ENCODE data around the gene PHETA2.

The PHETA2 gene, protein sequence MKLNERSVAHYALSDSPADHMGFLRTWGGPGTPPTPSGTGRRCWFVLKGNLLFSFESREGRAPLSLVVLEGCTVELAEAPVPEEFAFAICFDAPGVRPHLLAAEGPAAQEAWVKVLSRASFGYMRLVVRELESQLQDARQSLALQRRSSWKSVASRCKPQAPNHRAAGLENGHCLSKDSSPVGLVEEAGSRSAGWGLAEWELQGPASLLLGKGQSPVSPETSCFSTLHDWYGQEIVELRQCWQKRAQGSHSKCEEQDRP

DNA sequence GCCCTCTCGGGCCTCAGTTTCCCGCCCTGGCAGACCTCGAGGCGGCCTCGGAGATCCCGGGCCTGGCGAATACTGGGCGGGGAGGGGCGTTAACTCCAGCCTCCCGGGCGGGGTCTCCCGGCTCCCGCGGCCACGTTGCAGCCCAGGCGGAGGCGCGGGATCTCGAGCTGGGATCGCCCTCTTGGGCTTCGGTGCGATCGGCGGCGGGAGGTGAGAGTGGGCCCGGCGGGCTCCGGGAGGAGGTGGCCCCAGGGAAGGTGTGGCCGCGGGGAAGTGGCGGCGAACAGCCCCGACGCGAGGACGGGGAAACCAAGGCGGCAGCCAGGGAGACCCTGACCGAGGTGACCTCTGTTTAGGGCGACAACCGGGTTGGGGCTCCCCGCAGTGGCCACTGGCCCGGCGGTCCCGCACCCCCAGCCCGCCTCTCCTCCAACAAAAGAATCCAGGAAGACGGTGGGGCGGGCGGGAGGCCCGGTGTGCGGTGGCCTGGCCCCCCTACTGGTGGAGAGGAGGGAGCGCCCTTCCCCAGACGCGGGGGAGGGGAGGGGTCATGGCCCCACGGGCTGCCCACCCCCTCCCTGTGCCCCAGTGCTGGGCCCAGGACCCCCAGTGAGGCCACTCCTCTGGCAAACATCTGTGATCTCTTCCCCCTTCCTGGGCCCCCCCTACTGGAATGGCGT lies at the start of gene PHETA2:
TSS of gene PHETA2 (plus strand) at position 117 of the 680 bp plus-strand sequence. CDS start 3,046 bp downstream, outside the sequence.
- DNase-seq = peak; percentile 43

DNA sequence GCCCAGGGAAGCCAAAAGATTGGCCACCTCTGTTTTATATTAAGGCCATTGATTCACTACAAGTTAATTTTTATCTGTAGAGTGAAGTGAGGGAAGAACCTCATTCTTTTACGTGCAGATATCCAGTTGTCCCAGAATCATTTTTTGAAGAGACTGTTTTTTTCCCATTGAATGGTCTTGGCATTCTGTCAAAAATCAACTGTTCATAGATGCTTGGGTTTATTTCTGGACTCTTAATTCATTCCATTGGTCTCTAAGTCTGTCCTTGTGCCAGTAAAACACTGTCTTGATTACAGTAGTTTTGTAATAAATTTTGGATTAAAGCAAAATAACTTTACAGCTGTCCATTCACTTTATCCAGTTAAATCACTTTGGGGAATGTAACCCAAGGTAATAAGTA lies 48.6 kb upstream of the PHETA2 start:
- DNase-seq = no peak

DNA sequence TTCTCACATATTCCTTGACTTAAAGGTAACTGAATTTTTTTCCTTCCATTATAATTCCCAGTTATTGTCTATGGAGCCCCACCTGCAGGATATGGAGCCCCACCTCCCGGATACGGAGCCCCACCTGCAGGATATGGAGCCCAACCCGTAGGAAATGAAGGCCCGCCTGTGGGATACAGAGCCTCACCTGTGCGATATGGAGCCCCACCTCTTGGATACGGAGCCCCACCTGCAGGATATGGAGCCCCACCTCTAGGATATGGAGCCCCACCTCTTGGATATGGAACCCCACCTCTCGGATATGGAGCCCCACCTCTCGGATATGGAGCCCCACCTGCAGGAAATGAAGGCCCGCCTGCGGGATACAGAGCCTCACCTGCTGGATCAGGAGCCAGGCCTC lies 47.3 kb upstream of the PHETA2 start:
- DNase-seq = no peak

DNA sequence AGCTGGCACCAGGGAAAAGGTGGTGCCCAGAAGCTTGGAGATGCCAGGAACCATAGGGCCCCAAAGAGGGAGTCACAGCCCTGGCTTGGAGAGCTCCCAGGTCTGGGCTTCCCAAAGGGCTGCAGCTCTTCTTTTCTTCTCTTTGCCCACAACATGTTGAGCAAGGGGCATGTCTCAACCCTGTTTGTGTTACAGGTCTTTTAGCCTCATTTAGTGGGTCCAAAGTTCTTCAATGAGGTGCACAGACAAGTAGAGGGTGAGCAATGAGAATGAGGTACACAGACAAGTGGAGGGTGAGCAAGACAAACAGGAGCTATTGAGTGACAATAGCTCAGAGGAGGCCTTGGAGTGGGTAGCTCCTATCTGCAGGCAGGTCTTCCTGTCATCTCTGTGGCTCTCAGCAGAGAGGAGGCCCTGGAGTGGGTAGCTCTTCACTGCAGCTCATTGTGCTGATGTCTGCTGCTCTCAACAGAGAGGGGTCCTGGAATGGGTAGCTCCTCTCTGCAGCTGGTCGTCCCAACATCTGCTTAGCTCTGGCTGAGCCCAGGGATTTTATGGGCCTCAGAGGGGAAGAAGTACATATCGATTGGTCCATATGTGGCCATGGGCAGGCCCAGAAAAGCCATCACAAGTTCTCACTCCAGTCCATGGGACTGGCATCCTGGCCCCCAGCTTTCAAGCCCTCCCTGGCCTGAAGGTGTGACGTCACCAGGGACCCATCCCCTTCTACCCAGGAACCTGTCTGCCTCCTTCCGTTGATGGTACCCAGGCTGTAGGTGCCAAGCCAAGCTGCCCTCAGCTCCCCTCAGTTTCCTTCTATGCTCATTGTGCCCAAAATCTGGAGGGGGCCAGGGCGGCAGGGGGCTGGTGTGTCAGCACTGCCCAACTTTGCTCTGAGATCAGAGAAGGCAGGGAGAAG lies 40.5 kb upstream of the PHETA2 start:
- DNase-seq = no peak

DNA sequence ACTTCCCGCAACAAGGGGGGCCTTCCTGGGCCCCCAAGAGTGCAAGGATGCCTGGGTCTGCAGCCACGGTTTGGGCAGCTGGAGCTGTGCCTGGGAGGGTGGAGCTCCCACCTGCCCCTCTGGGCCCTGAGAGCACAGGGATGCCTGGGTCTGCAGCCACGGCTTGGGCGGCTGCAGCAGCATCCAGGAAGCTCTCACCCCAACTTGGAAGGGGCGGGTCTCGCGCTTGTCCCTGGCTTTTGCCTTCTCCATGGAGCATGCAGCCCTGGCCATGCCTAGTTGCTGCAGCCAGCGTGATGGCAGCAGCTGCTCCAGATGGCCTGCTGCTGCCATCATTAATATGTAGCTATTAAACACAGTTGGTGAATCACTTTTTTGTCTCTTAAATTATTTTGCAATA lies 38.8 kb upstream of the PHETA2 start:
- no peak for DNase-seq

DNA sequence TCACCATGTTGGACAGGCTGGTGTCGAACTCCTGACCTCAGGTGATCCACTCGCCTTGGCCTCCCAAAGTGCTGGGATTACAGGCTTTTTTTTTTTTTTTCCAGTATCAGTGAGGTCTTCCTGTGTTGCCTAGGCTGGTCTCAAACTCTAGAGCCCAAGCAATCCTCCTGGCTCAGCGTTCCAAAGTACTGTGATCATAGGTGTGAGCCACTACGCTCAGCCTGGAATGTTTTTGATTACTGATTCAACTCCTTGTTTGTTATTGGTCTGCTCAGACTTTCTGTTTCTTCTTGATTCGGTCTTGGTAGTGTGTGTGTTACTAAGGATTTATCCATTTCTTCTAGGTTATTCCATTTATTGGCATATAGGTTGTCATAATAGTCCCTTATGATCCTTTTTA lies 34.8 kb upstream of the PHETA2 start:
- DNase-seq = no peak

DNA sequence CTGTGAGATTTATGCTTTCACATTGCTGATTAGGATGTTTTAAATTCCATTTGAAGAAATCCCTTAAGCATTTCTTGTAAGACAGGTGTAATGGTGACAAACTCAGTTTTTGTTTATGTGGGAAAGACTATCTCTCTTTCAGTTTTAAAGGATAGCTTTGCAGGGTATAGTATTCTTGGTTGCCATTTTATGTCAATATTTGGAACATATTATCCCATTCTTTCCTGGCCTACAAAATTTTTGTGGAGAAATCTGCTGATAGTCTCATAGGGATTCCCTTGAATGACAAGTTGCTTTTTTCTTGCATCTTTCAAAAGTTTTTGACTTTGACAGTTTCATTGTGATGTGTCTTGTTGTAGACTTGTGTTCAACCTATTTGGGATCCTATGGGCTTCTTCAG lies 32.3 kb upstream of the PHETA2 start:
- no peak for DNase-seq

DNA sequence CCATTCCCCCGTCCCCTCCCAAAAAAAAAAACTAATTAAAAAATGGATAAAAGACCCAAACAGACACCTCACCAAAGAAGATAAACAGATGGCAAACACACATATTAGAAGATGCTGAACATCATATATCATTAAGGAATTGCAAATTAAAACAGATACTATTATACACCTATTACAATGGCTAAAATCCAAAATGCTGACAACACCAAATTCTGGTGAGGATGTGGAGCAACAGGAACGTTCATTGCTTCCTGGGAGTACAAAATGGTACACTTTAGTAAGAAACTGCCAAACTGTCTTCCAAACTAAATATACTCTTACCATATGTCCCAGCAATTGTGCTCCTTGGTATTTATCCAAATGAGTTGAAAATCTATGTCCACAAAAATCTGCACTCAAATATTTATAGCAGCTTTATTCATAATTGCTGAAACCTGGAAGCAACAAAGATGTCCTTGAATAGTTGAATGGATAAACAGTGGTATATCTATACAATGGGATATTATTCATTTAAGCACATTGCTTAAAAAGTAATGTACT lies 23.3 kb upstream of the PHETA2 start:
- DNase-seq = no peak

DNA sequence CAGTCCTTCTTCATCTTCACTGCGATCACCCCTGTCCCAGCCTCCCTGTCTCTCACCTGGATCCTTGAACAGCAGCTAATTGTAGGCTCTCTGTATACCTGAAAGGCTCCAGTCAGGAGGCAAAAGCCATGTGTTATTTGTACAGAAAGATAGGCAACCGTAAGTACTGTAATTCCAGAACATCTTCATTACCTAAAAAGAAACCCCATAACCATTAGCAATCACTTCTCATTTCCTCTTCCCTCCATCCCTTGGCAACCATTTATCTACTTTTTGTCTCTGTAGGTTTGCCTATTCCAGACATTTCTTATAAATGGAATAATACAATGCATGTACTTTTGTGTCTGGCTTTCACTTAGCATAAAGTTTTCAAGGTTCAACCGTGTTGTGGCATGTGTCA lies 21.3 kb upstream of the PHETA2 start:
- DNase-seq = no peak

DNA sequence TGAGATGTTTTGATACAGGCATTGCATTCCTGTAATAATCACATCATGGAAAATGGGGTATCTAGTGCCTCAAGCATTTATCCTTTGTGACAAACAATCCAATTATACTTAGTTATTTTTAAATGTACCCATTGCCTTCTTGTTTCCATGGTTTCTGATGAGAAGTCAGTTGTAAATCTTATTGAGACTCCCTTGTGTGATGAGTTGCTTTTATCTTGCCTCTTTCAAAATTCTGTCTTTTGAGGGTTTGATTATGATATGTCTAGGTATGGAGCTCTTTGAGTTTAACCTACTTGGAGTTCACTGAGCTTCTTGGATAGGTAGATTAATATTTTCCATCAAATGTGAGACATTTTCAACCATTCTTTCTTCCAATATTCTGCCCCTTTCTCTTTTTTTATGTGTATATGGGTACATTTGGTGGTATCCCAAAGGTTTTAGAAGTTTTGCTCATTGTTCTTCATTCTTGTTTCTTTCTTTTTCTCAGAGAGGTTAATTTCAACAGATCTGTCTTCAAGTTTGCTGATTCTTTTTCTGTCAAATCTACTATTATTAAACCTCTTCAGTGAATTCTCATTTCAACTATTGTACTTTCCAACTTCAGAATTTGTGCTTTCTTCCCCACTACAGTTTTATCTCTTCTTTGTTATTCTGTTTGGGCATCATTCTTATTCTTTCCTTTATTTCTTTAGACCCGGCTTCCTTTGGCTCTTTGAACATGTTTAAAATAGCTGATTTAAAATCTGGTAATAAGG lies 17.1 kb upstream of the PHETA2 start:
- DNase-seq = no peak

DNA sequence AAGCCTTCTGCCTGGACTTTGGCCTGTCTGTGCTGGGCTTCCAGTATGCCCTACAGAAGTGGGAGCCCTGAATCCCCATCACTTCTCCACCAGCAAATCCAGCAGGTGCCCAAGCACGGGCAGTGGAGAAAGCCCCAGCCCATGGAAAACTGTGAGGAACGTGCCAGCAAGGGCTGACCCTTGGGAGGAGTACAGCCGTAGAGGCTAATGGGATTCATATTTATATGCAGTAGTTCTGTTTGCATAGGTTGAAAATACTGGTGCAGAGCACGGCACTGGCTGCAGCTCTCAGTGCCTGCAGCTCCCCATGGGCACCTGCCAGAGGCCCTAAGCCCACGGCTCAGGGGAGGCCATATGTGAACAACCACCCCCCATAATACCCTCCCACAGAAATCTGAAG lies 13.6 kb upstream of the PHETA2 start:
- DNase-seq = no peak

DNA sequence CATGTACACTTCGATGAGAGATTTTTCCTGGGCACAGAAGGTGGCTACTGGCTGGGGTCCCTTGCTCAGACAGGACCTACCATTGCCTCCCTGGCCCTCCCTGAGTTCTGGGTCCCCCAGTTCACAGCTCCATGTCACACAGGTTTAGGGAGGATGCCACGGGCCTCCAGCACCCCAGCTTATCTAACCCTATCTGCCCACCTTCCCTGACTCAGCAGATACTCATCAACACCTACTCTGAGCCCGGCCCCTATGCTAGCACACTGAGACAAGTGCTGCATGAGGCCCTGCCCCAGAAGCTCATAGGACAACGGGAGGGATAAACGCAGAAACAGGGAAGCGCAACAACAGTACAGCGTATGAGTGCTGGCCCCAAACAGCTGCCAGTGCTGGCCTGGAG lies 13.0 kb upstream of the PHETA2 start:
- no peak for DNase-seq

DNA sequence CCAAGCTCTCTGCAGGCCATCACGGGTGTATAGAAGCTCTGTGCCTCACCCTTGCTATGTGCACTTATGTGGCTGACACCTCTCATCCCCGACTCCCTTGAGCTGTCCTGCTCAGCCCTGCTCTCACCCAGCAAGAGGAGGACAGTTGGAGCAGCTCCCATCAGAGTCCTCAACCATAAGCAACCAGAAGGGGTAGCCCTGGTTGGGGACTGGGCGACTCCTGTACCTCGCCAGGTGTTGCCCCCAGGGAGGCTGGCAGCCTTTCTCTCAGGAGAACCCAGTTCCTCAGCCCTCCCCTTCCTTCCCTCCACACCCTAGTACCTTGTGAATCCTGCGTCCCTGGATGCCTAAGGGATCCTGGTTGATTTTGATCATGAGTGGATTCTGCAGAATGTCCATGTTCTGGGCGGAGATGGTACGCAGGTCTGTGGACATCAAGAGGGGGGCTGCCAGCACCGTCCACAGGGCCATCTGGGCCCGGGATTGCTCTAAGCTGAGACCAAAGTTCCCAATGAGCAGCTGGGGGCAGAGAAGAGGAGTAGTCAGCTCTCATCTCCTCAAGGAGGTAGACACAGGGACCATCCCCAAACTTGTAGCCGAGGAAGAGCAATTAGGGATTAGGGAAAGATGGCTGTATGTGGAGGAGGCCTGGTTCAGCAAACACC lies 11.4 kb upstream of the PHETA2 start:
- no peak for DNase-seq

DNA sequence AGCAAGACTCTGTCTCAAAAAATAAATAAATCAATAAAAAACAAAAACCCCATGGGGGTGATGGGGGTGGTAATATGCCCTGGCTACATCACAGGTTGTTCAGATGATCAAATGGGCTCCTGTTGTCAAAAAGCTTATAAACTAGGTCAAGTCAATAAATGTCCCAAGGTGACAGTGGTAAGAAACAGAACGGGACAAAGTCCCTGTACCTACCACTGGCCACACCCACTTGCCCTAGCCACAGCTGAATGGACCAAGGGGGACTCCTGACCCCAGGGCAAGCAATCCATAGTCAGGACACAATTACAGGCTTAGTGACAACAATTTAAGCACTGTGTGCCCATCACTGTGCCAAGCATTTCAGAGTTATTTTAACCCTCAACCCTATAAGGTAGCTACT lies 9.4 kb upstream of the PHETA2 start:
- no peak for DNase-seq

DNA sequence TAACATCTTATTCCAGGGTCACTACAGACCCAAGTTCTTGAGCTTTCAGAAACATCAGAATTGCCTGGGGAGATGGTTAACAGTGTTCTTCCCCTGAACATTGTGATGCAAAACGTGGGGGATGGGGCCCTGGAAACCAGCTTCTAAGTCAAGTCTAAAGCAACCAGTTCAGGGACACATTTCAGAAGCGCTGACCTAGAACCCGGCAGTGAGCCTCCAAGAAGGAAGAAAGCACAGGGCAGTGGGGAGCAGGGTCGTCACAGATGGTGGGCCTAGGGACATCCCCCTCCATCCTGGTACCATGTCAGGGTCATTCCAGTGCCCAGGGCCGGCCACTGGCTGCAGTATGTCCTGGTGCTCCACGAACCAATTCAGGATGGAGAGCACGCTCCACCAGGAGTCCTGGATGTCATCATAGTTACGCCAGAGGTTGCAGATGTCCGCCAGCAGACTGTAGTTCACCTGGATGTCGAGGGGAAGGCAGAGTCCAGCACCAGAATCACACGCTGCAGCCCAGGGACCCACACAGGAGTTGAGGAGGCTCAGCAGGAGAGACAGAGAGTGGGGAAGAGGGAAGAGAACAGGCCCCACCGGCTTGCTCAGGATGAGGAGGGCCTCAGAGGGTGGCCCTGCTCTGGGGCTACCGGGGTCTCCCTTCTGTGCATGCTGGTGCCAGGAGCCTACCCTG lies 8.5 kb upstream of the PHETA2 start:
- DNase-seq = no peak

DNA sequence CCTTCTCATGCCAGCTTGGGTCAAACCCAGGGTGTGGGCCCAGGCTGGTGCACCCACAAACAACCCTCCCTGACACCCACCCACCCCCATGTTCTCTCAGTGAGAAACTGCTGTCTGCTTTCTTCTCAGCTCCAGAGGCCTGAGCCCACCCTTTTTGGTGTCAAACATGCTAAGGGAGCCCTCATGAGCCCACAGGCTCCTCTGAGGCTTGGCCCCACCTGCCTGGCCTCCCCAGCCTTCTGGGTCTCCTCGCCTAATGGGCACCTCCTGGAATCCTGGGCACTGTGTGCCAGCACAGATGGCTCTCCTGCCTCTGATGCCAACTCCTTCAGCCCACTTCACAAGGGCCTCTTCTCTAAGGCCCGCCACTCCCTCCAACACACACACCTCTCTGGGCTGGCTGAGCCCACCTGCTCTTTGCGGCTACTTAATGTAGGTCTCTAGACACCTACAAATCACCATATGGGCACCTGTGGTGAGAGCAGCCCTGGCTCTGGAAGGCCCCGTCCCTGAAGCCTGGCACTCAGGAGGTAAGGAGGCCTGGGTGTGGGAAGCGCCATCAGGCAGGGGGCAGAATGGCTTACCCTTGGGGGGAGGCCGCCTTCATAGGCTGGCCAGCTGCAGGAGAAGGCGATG lies 7.8 kb upstream of the PHETA2 start:
- DNase-seq = no peak

DNA sequence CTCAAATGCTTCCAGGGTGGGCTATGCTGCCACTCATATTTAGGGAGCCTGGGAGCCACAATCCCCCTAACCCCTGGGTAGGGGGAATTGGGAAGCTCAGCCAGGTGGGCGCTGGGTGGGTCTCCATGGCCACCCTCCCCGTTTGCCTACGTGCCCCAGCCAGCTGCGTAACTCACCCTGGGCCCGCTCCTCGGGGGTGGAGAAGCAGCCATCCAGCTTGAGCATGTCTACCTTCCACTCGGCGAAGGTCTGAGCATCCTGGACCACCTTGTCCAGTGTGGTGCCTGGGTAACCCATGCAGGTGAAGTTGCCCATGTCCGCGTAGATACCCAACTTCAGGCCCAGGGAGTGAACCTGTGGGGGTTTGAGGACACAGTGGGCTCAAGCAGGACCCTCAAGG lies 7.1 kb upstream of the PHETA2 start:
- no peak for DNase-seq

DNA sequence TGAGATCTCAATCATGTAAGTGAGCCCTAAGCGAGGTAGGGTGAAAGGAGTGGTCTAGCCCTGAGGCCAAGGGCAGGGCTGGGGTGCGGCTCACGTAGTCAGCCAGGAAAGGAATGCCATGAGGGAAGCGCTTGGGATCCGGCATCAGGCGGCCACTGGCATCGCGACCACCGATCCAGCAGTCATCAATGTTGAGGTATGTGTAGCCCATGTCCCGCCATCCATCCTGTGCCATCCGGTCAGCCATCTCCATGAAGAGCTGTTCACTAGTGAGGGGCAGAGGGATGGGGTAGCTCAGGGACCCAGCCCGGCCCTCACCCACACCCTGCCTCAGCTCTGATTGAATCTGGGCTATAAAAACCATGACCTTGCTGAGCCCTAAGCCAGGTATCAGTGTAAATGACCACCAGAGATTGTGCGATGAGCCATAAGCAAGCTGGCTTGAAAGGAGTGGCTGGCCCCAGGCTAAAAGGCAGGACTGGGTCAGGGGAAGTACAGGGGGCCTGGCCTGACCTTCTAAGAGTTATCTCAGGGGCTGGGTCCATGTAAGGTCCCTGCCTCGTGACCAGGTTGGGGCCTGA lies 6.3 kb upstream of the PHETA2 start:
- DNase-seq = no peak

DNA sequence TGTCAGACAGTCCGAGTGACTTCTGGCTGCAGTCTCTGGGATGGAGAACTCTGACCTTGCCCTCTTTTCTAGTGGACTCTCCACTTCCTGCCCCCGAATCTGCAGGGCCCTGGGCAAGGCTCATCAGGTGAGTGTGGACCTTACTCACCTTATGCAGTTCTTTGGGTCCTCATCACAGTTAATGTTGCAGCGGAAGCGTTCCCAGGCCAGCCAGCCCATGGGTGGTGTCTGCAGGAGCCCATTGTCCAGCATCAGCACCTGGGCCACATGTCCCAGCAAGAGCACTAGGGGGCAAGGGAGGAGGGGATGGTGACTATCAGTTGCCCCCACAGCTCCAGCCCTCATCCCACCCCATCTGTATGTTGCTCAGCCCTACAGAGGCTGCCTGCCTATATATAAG lies 5.8 kb upstream of the PHETA2 start:
- no peak for DNase-seq

DNA sequence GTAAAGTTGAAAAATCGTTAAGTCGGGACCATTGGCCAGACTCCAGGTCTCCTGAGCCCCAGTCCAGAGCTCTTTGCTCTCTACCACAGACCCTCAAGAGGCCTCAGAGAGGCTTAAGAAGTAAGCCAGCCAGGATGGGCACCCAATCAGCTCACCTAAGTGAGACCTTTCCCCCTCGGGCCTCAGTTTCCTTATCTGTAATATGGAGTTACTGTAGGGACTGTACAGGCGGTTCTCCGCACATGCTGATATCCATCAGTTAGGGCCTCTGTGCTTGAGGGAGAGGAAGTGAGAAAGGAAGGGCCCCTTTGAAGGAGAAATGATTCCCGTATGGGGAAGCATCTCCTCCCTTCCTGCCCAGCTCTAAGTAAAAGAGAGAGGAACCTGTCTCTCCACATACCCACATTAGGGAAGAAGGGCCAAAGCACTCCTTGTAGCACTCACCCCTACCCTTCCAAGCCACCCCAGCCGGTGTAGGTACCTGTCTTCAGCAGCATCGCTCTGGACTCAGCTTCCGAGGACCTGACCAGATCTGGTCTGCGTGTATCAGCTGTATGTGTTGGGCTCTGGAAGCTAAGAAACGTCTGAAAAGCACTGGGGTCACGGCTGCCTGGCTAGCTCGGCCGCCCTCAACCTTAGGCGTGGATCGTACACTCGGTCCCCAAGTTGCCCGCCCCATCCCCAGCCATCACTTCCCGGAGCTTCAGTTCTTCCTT lies 4.1 kb upstream of the PHETA2 start:
- DNase-seq = no peak

All from activated CD4-positive, alpha-beta T cell treated with anti-CD3 and anti-CD28 coated beads, Interleukin-2, Interleukin-6, amounts not matched to agents 100 ng/mL and 50 ng/mL, durations not matched to agents 16 hours and 8 hours (primary cell).